A549 treated with CpdA at 1 μM for 4 hours (cell line): Measurements from ENCODE around the gene UTP4. TPM values are rescaled to one million over a fixed set of nuclear protein-coding genes. Genes with fewer than 3 reads are reported as not detected.

Source experiments
- total RNA-seq: library from RNA; stranded (reverse); fragments of 200-300 nt; extraction: Qiagen RNA extraction; gene quantifications from 5 replicates; pipeline ENCODE4 v1.2.3, GENCODE V29; 2022; ENCODE audit warnings: low read depth

Gene UTP4
- 84.6 to 91.9 TPM (median 87.8 TPM) in 5 replicates for total RNA-seq

GRCh38 chr16:69132424-69133252 is at the start of gene UTP4, which contains the start of gene CHTF8:
Gene UTP4, plus strand, starts transcription at chr16:69132649. Its CDS starts 811 bp downstream, at chr16:69133460.
Gene CHTF8, minus strand, starts transcription at chr16:69132588. Its CDS starts 11,130 bp downstream, at chr16:69121458.

DNA sequence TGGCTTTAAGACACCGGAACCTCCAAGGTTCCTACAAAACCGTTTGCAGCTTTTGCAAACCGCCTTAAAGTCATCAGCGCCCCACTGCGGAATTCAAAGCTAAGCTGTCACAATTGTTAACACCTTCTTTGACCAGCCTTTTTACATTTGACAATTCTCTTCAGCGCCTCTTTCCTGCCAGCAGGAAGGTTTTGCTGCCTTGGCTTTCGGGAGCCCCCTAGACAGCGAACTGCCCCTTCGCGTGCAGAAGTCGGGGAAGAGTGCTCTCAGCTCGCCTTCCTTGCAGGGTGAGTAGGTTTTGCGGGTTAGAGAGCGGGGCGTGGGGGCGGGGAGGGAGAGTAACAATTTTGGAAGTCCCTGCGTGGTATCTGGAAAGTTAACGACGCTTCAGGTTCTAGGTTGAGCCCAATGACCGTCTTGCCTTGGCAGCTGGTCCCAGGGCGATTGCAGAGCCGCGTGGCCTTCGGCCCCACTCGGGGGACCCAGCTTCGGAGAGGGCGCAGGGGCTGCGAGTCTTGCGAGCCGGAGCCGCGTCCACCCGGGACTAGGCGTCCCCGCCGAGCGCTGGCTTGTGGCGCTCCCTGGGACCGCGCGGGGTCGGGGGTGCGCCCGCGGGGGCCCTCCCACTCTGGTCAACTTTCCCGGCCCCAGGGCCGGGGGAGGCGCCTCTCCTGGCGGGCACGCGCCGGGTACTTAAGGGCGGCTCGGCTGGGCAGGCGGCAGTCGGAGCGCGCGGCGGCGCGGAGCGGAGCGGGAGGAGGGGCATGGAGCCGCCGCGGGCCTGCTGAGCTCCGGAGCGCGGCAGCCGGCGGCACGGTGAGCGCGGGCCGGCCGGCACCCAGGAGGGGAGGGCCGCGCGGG is 26.7 kb upstream of the UTP4 start, which contains the start of gene HAS3:
Gene HAS3 (plus strand): TSS at position 153 of the 861 bp plus-strand sequence. CDS start 3,743 bp downstream, outside the sequence.

GRCh38 chr16:69186642-69187445 is 54.4 kb downstream of the UTP4 start, which contains the start of gene SNTB2:
Gene SNTB2, plus strand, starts transcription at chr16:69187164. Its CDS starts 3 bp downstream, at chr16:69187167.

Other genes starting within 250 kb of the UTP4 start
- gene HAS3, start 27.0 kb upstream of the UTP4 start, total RNA-seq = 31.6 to 47.6 TPM (median 42.9 TPM) in 5 replicates
- 102 to 135 TPM (median 133 TPM) in 5 replicates for gene CHTF8, start 61 bp upstream of the UTP4 start, total RNA-seq
- gene SNTB2, start 54.5 kb downstream of the UTP4 start, total RNA-seq = 5.4 to 7.2 TPM (median 6.7 TPM) in 5 replicates
- gene VPS4A, start 178.7 kb downstream of the UTP4 start, total RNA-seq = 29.2 to 32.6 TPM (median 31.2 TPM) in 5 replicates
- 23.3 to 46.3 TPM (median 37.0 TPM) in 5 replicates for gene PDF, start 197.9 kb downstream of the UTP4 start, total RNA-seq
- gene COG8, start 206.9 kb downstream of the UTP4 start, total RNA-seq = 18.9 to 29.2 TPM (median 27.2 TPM) in 5 replicates
- 52.1 to 79.4 TPM (median 55.4 TPM) in 5 replicates for gene NIP7, start 207.1 kb downstream of the UTP4 start, total RNA-seq
- gene TMED6, start 219.1 kb downstream of the UTP4 start, total RNA-seq = 0.06 TPM in 1 of 5 replicates, not detected in the others